ENCODE data around the gene HDAC10.

DNA sequence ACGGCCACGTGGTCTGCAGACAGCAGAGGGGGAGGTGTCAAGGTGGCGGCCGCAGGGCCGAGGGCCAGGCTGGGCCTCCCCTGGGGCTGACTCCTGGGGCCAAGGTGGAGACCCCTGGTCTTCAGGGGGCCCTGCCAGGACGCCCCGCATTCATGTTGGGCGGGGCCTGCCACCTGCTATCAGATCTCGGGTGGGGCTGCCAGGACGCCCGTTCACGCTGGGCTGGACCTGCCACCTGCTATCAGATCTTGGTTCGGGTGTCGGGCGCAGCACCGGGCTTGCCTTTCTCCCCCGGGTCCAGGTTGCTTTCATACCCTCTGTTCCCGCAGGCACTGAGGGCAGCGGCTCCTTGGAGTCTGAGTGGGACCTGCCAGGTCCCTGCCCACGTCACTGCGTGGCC is 35.2 kb upstream of the HDAC10 start:
- TF ChIP-seq, protein P1, sequence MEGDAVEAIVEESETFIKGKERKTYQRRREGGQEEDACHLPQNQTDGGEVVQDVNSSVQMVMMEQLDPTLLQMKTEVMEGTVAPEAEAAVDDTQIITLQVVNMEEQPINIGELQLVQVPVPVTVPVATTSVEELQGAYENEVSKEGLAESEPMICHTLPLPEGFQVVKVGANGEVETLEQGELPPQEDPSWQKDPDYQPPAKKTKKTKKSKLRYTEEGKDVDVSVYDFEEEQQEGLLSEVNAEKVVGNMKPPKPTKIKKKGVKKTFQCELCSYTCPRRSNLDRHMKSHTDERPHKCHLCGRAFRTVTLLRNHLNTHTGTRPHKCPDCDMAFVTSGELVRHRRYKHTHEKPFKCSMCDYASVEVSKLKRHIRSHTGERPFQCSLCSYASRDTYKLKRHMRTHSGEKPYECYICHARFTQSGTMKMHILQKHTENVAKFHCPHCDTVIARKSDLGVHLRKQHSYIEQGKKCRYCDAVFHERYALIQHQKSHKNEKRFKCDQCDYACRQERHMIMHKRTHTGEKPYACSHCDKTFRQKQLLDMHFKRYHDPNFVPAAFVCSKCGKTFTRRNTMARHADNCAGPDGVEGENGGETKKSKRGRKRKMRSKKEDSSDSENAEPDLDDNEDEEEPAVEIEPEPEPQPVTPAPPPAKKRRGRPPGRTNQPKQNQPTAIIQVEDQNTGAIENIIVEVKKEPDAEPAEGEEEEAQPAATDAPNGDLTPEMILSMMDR (IDR thresholded peaks at IDR 0.05; ENCODE audit: insufficient read depth, low read length): no peak
- no peak for TF ChIP-seq REST (IDR thresholded peaks at IDR 0.05; ENCODE audit: insufficient replicate concordance, low read depth)
- TF ChIP-seq POLR2AphosphoS5 (IDR thresholded peaks at IDR 0.05; ENCODE audit: low read depth): no peak
- no peak for TF ChIP-seq GABPA (IDR thresholded peaks at IDR 0.05; ENCODE audit: low read depth)
- no peak for TF ChIP-seq SPI1 (IDR thresholded peaks at IDR 0.05; ENCODE audit: borderline replicate concordance, low read depth)
